Stimulated activated CD8-positive, alpha-beta memory T cell treated with anti-CD3 and anti-CD28 coated beads, Interleukin-12 subunit alpha, Interleukin-12 subunit beta, amount 100 ng/mL, for 1 hour (primary cell): Measurements from ENCODE around the gene ZBTB4.

Experiments
- DNase-seq: peaks from one replicate; pipeline ENCODE4 v3.0.0-alpha.2; 2020; ENCODE audit warnings: low read depth

The ZBTB4 gene

GRCh38 chr17:7468804-7469389 lies 10.5 kb downstream of the ZBTB4 start:
- DNase-seq: no peak

- no peak for DNase-seq
These were observed 11.1 kb downstream of the ZBTB4 start for GRCh38 chr17:7468290-7468689.

GRCh38 chr17:7467498-7467897 lies 11.9 kb downstream of the ZBTB4 start:
- DNase-seq: no peak

- no peak for DNase-seq
These were observed 12.6 kb downstream of the ZBTB4 start for GRCh38 chr17:7466639-7467341.

GRCh38 chr17:7466318-7466638 lies 13.2 kb downstream of the ZBTB4 start:
- no peak for DNase-seq

- no peak for DNase-seq
These were observed 13.7 kb downstream of the ZBTB4 start for GRCh38 chr17:7465597-7466275.

GRCh38 chr17:7464081-7464480 lies 15.3 kb downstream of the ZBTB4 start:
- no peak for DNase-seq

- DNase-seq: no peak
These were observed 16.0 kb downstream of the ZBTB4 start for GRCh38 chr17:7463372-7463846.

GRCh38 chr17:7462474-7463371 lies 16.7 kb downstream of the ZBTB4 start:
- no peak for DNase-seq

- DNase-seq: no peak
These were observed 18.4 kb downstream of the ZBTB4 start for GRCh38 chr17:7460850-7461660.

GRCh38 chr17:7459961-7460545 lies 19.4 kb downstream of the ZBTB4 start:
- no peak for DNase-seq

- DNase-seq: no peak
These were observed 31.0 kb downstream of the ZBTB4 start for GRCh38 chr17:7448461-7448860.

GRCh38 chr17:7445619-7445968 lies 33.8 kb downstream of the ZBTB4 start:
- no peak for DNase-seq

GRCh38 chr17:7444682-7445618 lies 34.5 kb downstream of the ZBTB4 start, which contains the start of gene CHRNB1:
Gene CHRNB1, plus strand, starts transcription at chr17:7445061. Its CDS starts 67 bp downstream, at chr17:7445128.
- DNase-seq: no peak

GRCh38 chr17:7443499-7444485 lies 35.6 kb downstream of the ZBTB4 start:
- no peak for DNase-seq

GRCh38 chr17:7442142-7442541 lies 37.3 kb downstream of the ZBTB4 start:
- DNase-seq: no peak

GRCh38 chr17:7441266-7441665 lies 38.2 kb downstream of the ZBTB4 start:
- no peak for DNase-seq

- DNase-seq: no peak
These were observed 38.6 kb downstream of the ZBTB4 start for GRCh38 chr17:7440834-7441195.
